Large intestine (tissue), 3 donors: ENCODE data around the gene ERCC2. TPM values are rescaled to one million over a fixed set of nuclear protein-coding genes. Genes with fewer than 3 reads are reported as not detected.
"Not testable (repeated sequence)": the region's sequence is repeated elsewhere in the genome, so short reads cannot be mapped to it uniquely, and the experiment has no call there.

ENCODE experiments used
- DNase-seq, 2 donors: peaks; one replicate each; pipeline versions ENCODE4 v3.0.0 to v3.0.0-alpha.2; 2013
- H3K27ac ChIP-seq: one replicate; pipeline ENCODE4 v1.5.1; 2013; ENCODE audit warnings: low read length
- H3K27me3 ChIP-seq: 2 replicates; pipeline ENCODE4 v1.6.1; 2013; ENCODE audit warnings: low read length; ENCODE audit not compliant: control insufficient read depth, insufficient read depth
- H3K36me3 ChIP-seq: 2 replicates; pipeline ENCODE4 v1.6.1; 2013; ENCODE audit warnings: low read length; ENCODE audit not compliant: control insufficient read depth, insufficient read depth
- H3K4me1 ChIP-seq: one replicate; pipeline ENCODE4 v1.6.1; 2013; ENCODE audit warnings: low read length; ENCODE audit not compliant: control insufficient read depth, insufficient read depth
- H3K4me3 ChIP-seq: one replicate; pipeline ENCODE4 v1.5.1; 2013; ENCODE audit warnings: low read length
- H3K9me3 ChIP-seq: one replicate; pipeline ENCODE4 v1.6.1; 2013; ENCODE audit warnings: mild to moderate bottlenecking, low read depth, low read length, moderate library complexity; ENCODE audit not compliant: control insufficient read depth
- WGBS: methylation state at CpG from one replicate; pipeline ENCODE4 v1.1.5; 2013; ENCODE audit warnings: low lambda C conversion rate; ENCODE audit not compliant: insufficient coverage; 5-methylcytosine and 5-hydroxymethylcytosine counted together
- polyA plus RNA-seq: library from polyadenylated mRNA; unstranded; fragments of 120-200 nt; gene quantifications from one replicate; pipeline ENCODE4 v1.2.1, GENCODE V29; 2013

The ERCC2 gene
- polyA plus RNA-seq, 1 donor = 18.2 TPM

DNA sequence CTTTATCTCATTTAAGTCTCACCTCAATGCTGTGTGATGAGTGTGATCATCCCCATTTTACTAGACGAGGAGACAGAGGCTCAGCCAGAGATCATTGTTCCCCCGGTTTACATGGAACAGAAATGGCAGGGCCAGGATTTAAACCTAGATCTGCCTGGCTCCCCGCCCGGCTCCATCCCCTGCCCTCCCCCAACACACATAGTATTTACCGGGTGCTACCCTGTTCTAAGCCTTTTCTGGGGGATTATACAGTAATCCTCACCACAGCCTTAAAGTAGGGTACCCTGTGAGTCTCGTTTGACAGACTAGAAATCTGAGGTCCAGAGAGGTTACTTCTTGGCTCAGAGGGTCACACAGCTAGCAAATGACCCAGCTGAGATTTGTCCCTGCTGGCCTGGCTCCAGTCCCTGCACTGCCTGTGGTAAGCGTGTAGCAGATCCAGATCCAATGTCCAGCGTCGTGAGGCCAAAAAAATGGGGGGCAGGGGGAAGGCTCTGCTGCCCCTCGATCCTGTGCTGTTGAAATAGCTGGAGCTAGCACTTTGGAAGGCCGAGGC, 33.6 kb downstream of the ERCC2 start:
- H3K4me1 ChIP-seq = peaks cover 8% of the 10 kb centered on the region
- H3K36me3 ChIP-seq = no peaks in the 10 kb centered on the region
- H3K27me3 ChIP-seq = peaks cover 18% of the 10 kb centered on the region
- H3K4me3 ChIP-seq = no peak overlapping the region
- WGBS = no CpG with 5 or more reads among the region's 11 CpGs
- H3K27ac ChIP-seq = no peak overlapping the region
- no peak for DNase-seq
- H3K9me3 ChIP-seq = no peaks in the 10 kb centered on the region

DNA sequence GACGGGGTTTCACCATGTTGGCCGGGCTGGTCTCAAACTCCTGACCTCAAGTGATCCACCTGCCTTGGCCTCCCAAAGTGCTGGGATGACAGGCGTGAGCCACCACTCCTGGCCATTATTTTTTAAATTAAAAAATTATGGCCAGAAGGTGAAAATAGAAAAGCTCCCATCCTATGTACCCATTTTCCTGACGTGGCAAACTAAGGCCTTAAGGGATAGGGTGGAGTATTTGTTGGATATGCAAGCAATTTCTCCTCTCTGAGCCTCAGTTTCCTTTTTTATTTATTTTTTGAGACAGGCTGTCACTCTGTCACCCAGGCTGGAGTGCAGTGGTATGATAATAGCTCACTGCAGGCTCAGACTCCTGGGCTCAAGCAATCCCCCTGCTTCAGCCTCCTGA, 35.5 kb downstream of the ERCC2 start:
- DNase-seq, H3K27me3 ChIP-seq, H3K4me1 ChIP-seq, H3K9me3 ChIP-seq, H3K4me3 ChIP-seq, H3K27ac ChIP-seq, H3K36me3 ChIP-seq: not testable (repeated sequence)
- 60% methylated on average over 1 of the region's 4 CpGs for WGBS

DNA sequence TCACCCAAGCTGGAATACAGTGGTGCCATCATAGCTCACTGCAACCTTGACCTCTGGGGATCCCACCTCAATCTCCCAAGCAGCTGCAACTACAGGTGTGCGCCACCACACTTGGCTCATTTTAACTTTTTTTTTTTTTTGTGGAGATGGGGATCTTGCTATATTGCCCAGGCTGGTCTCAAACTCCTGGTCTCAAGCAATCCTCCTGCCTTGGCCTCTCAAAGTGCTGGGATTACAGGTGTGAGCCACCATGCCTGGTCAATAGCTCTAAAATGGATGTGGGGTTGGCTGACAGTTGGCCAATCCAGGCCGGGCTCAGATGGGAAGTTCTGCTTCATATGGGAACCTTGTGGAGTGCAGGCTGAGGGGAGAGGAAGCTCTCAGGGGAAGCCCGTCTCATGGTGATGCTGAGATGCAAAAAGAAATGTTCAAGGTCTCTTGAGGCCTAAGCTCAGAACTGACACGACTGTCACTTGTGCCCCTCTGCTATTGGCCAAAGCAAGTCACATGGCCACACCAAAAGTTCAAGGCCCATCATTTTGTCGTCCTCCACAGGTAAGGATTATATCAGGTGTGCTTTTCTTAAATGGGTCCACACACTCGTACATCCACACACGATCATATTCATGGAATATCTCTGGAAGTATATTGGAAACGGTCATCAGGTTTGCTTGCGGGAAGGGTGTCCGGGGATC, 36.6 kb downstream of the ERCC2 start:
- no peaks in the 10 kb centered on the region for H3K9me3 ChIP-seq
- no peak overlapping the region for H3K4me3 ChIP-seq
- peaks cover 2% of the 10 kb centered on the region for H3K27me3 ChIP-seq
- DNase-seq = no peak
- no peak overlapping the region for H3K27ac ChIP-seq
- WGBS = 90% methylated on average over 2 of the region's 10 CpGs
- peaks cover 4% of the 10 kb centered on the region for H3K4me1 ChIP-seq
- H3K36me3 ChIP-seq = no peaks in the 10 kb centered on the region

DNA sequence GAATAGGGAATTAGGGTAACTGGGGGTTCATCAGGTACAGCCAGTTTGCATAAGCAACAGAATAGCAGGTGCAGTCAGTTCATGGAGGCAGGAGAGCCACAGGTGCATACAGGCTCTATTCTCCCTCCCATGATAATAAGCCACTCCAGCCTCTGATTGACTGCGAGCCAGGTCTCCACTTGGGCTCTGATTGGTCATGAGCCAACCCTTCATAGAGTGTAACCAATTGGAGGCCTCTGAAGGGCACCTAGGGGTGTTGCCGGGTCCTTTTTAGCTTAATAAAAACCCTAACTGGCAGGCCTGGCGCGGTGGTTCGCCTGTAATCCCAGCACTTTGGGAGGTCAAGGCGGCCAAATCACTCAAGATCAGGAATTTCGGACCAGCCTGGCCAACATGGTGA, 39.0 kb downstream of the ERCC2 start:
- Histone ChIP-seq H3K9me3 (no peaks in the 10 kb centered on the region), H3K27me3 (no peaks in the 10 kb centered on the region), H3K4me3 (no peak overlapping the region), H3K27ac (no peak overlapping the region), H3K36me3 (no peaks in the 10 kb centered on the region), H3K4me1 (no peaks in the 10 kb centered on the region)
- DNase-seq = no peak
- no CpG with 5 or more reads among the region's 7 CpGs for WGBS

DNA sequence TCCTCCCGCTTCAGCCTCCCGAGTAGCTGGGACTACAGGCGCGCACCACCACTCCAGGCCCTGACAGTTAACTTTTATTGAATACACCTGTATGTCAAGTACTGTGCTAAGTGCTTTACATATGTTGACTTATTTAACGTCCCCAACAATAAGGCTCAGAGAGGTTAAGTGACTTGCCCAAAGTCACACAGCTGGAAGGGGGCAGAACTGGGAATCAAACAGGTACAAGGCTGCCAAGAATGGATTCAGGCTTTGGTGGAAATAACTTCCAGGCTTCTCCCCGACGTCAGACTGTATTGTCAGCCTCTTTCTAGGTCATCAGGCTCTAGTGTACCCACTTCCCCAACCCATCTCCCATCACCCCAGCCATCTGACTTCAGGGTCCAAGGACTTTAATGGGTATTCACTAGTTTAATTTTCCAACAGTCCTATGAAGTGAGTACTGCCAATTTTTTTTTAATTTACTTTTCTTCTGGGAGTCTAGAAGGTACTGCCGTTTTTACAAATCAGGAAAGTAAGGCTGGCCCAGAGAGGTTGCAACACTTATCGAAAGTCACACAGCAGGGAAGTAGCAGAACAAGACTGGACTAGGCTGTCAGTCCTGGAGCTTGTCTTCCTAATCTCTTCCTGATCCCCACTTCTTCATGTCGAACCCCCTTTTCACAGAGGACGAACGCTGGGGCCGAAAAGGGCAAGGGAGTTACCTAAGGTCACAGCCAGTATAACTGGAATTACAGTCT, 42.8 kb downstream of the ERCC2 start:
- H3K4me3 ChIP-seq = no peak overlapping the region
- DNase-seq = no peak
- WGBS = 100% methylated on average over 2 of the region's 13 CpGs
- H3K9me3 ChIP-seq = no peaks in the 10 kb centered on the region
- H3K36me3 ChIP-seq = no peaks in the 10 kb centered on the region
- peaks cover 21% of the 10 kb centered on the region for H3K27me3 ChIP-seq
- no peak overlapping the region for H3K27ac ChIP-seq
- H3K4me1 ChIP-seq = peaks cover 3% of the 10 kb centered on the region

DNA sequence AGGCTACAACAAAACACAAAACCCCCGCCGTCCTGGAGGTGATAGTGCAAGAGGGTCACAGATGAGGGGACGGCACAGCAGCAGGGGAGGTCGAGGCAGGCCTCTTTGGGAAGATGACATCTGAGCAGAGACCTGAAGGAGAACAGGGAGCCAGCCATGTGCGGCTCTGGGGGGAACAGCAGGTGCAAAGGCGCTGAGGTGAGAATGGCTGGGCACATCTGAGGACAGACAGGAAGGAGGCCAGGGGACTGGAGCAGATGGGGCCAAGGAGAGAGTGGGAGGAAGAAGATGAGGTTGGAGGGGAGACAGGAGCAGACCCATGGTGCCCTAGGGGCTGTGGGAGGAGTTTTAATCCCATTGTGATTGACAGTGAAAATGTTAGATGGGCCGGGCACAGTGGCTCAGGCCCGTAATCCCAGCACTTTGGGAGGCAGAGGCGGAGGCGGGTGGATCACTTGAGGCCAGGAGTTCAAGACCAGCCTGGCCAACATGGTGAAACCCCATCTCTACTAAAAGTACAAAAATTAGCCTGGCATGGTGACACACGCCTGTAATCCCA, 45.9 kb downstream of the ERCC2 start:
- Histone ChIP-seq H3K9me3 (no peaks in the 10 kb centered on the region), H3K27ac (no peak overlapping the region), H3K4me1 (peaks cover 3% of the 10 kb centered on the region), H3K4me3 (peak overlapping the region; percentile 11), H3K36me3 (no peaks in the 10 kb centered on the region), H3K27me3 (peaks cover 25% of the 10 kb centered on the region)
- WGBS = 92% methylated on average over 2 of the region's 11 CpGs
- DNase-seq = no peak

DNA sequence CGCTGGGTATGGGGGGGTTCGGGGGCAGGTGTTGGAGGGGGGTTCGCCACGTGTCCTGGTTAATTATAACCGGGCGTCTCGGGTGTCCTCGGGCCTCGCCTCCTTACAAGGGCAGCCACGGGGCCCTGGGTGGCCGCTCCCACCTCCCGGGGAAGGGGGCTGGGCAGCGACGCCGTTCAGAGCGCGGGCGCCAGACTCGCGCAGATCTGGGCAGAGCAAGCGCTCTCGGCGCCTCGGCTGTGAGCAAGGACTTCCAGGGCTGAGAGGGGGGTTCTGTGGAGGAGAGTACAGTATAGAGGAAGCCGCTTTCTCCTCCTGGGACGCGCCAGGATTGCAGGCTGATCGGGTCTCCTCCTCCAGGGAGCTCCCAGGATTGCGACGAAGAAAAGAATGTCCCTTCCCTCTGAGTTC, 46.7 kb downstream of the ERCC2 start:
- no peak overlapping the region for H3K27ac ChIP-seq
- peaks cover 3% of the 10 kb centered on the region for H3K4me1 ChIP-seq
- WGBS = no CpG with 5 or more reads among the region's 30 CpGs
- H3K9me3 ChIP-seq = no peaks in the 10 kb centered on the region
- peak overlapping the region; percentile 11 for H3K4me3 ChIP-seq
- H3K27me3 ChIP-seq = peaks cover 25% of the 10 kb centered on the region
- DNase-seq = peak in 1 of 2 donors; percentile 46
- no peaks in the 10 kb centered on the region for H3K36me3 ChIP-seq

DNA sequence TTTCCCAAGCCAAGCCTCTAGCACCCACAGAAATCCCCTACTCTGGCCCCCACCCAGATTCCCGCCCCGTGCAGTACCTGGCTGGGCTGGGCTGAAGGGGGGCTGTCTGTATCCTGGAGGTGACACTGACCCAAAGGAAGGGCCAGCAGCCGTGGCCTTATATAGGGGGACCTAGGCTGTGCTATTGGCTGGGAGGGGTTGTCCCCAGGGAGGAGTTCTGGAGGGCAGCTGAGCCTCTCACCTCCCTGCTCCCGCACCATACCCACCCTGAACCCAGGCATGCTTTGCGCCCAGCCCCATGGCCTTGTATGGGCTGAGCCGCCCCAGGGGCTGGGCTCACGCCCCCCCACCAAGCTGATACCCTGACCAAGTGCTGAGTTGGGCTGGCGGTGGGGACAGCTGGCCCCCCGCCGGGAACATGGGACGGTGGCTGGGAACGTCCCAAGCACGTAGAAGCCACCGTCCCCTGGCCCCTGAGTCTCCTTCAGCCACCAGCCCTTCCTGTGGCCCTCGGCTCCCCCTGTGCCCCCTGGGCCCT, 47.6 kb downstream of the ERCC2 start, which contains the start of gene CKM:
Gene CKM (minus strand): TSS at position 132 of the 538 bp plus-strand sequence. CDS start 3,162 bp downstream, outside the sequence.
- no peaks in the 10 kb centered on the region for H3K9me3 ChIP-seq
- DNase-seq = no peak
- WGBS = no CpG with 5 or more reads among the region's 15 CpGs
- H3K4me3 ChIP-seq = peak within 1 kb of the TSS; percentile 11
- peaks cover 3% of the 10 kb centered on the region for H3K4me1 ChIP-seq
- H3K27ac ChIP-seq = no peak within 1 kb of the TSS
- peaks cover 26% of the 10 kb centered on the region for H3K27me3 ChIP-seq
- H3K36me3 ChIP-seq = no peaks in the 10 kb centered on the region

DNA sequence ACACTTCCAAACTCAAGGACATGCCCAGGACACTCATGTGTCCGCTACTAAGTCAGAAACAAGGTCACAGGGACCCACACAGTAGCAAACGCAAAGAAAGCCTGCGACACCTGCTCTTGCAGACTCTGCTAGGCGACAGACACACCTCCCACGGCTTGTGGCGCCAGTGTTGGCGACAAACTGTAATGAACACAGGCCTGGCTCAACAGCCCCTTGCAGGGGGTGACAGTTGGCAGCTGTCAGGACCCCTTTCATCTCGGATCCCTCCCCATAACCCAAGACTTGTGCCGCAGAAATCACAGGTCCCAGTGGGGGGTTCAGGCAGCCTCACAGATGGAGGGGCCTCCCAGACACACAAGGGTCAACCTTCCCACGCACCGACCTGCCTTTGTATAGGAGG, 48.1 kb downstream of the ERCC2 start:
- no peaks in the 10 kb centered on the region for H3K36me3 ChIP-seq
- no peaks in the 10 kb centered on the region for H3K9me3 ChIP-seq
- H3K4me1 ChIP-seq = peaks cover 3% of the 10 kb centered on the region
- no CpG with 5 or more reads among the region's 11 CpGs for WGBS
- no peak overlapping the region for H3K4me3 ChIP-seq
- H3K27me3 ChIP-seq = peaks cover 27% of the 10 kb centered on the region
- no peak overlapping the region for H3K27ac ChIP-seq
- no peak for DNase-seq

DNA sequence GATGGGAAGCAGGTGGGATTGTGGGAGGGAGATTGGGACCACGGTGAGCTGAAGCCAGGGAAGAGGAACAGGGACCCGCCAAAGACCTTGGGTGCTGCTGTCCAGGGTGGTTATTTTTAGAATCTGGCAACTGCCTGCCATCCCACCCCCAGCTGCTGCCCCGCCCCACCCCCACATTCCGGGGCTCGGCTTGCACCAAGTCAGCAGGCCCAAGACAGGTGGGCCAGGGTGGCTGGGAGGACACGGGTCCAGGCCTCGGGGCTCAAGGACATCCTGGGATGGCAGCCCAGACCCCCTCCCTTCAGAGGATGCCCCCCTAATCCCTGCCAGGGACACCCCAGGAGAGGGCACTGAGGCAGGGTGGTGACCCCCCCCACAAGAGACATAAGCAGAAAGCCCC, 48.5 kb downstream of the ERCC2 start:
- no peaks in the 10 kb centered on the region for H3K9me3 ChIP-seq
- H3K4me1 ChIP-seq = peaks cover 3% of the 10 kb centered on the region
- H3K27me3 ChIP-seq = peaks cover 27% of the 10 kb centered on the region
- no peaks in the 10 kb centered on the region for H3K36me3 ChIP-seq
- H3K27ac ChIP-seq = no peak overlapping the region
- DNase-seq = no peak
- no peak overlapping the region for H3K4me3 ChIP-seq
- WGBS = no CpG with 5 or more reads among the region's 7 CpGs
